ENCODE data around the gene ELAC2. TPM values are rescaled to one million over a fixed set of nuclear protein-coding genes. Genes with fewer than 3 reads are reported as not detected.

ELAC2 gene
- total RNA-seq, 4 donors from 2014 or later = 85.7 to 143 (median 87.1) TPM

DNA sequence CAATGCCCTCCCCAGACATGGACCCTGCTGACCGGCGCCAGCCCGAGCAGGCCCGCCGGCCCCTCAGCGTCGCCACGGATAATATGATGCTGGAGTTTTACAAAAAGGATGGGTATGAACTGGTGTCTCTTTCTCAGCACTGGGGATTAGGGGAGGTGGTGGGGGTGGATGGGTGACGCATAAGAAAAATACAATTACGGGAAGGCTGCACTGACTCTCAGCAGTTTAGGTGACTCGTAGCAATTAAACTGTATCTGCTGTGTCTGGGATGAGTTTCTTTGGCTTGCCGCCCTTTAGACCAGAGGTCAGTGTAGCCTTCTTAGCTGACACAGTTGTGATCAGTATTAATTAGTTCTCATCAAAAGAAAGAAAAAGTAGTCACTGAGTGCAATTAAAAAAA, 59.0 kb downstream of the ELAC2 start:
- Histone ChIP-seq H3K4me3 (no peak overlapping the region), H3K36me3 (no peaks in the 10 kb centered on the region), H3K4me1 (no peaks in the 10 kb centered on the region), H3K9me3 (peaks cover 4% of the 10 kb centered on the region), H3K27ac (no peak overlapping the region), H3K27me3 (no peaks in the 10 kb centered on the region)
- WGBS = 97% methylated on average over 12 of the region's 12 CpGs
- TF ChIP-seq EP300 (IDR thresholded peaks at IDR 0.05) (no peak), POLR2AphosphoS5 (IDR thresholded peaks at IDR 0.05) (no peak), POLR2A (IDR thresholded peaks at IDR 0.05) (no peak)
- TF ChIP-seq, protein P1, sequence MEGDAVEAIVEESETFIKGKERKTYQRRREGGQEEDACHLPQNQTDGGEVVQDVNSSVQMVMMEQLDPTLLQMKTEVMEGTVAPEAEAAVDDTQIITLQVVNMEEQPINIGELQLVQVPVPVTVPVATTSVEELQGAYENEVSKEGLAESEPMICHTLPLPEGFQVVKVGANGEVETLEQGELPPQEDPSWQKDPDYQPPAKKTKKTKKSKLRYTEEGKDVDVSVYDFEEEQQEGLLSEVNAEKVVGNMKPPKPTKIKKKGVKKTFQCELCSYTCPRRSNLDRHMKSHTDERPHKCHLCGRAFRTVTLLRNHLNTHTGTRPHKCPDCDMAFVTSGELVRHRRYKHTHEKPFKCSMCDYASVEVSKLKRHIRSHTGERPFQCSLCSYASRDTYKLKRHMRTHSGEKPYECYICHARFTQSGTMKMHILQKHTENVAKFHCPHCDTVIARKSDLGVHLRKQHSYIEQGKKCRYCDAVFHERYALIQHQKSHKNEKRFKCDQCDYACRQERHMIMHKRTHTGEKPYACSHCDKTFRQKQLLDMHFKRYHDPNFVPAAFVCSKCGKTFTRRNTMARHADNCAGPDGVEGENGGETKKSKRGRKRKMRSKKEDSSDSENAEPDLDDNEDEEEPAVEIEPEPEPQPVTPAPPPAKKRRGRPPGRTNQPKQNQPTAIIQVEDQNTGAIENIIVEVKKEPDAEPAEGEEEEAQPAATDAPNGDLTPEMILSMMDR (IDR thresholded peaks at IDR 0.05) = no peak
- DNase-seq (ENCODE audit: low spot score in 2 of 2) = no peak

DNA sequence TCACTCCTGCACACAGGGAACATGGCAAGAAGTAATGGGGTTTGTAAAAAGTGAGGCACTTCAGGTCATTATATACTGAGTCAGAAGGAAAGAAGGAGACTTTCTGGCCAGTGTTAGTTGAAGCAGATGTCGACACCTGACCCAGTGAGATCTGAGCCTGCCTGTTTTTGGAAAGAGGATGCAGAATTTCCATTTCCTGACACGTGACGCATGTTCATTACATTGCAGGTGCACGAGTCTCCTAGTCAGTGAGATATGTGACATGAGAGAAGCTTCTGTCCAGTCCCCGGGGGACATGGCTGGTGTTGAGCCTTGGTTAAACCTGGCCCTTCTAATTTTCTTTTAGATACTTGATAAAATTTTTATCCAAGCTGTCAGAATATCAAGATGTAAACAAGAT, 62.3 kb downstream of the ELAC2 start:
- no peaks in the 10 kb centered on the region for H3K27me3 ChIP-seq
- no peaks in the 10 kb centered on the region for H3K36me3 ChIP-seq
- no peaks in the 10 kb centered on the region for H3K4me1 ChIP-seq
- H3K27ac ChIP-seq = no peak overlapping the region
- H3K4me3 ChIP-seq = no peak overlapping the region
- WGBS = 92% methylated on average over 5 of the region's 5 CpGs
- no peak for DNase-seq (ENCODE audit: low spot score in 2 of 2)
- TF ChIP-seq EP300 (IDR thresholded peaks at IDR 0.05) = no peak
- TF ChIP-seq, protein P1 (IDR thresholded peaks at IDR 0.05) = no peak
- TF ChIP-seq POLR2A (IDR thresholded peaks at IDR 0.05) = no peak
- TF ChIP-seq POLR2AphosphoS5 (IDR thresholded peaks at IDR 0.05) = no peak
- peaks cover 4% of the 10 kb centered on the region for H3K9me3 ChIP-seq

DNA sequence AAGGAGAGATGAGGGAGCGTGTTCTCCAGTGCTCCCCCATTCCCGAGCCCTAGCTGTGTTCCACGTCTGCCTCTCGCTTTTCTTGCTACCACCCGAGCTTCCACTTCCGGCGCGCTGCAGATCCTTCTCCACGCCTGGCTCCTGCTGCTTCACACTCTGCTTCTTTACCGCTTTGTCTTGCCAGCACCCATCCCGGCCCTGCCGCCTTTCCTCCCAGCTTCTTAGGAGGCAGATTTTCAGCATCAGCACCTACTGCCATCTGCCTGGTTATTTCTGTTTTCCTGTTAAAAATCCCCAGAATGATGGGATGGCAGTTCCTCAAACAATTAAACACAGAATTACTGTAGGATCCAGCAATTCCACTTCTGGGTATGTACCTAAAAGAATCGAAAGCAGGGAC, 64.7 kb downstream of the ELAC2 start:
- Histone ChIP-seq H3K4me3 (no peak overlapping the region), H3K36me3 (no peaks in the 10 kb centered on the region), H3K9me3 (peaks cover 4% of the 10 kb centered on the region), H3K27me3 (no peaks in the 10 kb centered on the region), H3K4me1 (no peaks in the 10 kb centered on the region), H3K27ac (no peak overlapping the region)
- DNase-seq (ENCODE audit: low spot score in 2 of 2) = no peak
- WGBS = 95% methylated on average over 13 of the region's 13 CpGs
- TF ChIP-seq POLR2A (IDR thresholded peaks at IDR 0.05) (no peak), EP300 (IDR thresholded peaks at IDR 0.05) (no peak), POLR2AphosphoS5 (IDR thresholded peaks at IDR 0.05) (no peak)
- TF ChIP-seq, protein P1 (IDR thresholded peaks at IDR 0.05) = no peak

DNA sequence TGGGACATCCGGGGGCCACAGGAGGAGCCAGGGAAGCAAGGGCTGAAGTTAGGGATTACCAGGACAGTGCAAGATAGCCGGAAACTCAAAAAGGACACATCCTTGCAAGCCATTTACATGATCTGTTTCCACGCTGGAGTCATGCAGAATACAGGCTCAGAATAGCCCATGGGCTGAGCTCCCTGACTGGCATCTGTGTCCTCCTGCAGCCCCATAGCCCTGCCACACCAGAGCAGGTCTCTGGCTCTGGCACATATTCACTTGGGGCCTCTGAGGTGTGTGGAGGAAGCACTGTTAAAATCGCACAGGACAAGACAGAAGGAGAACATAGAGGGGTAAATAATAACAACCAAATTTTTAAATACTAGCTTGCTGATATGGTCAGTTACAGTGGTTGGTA, 65.8 kb downstream of the ELAC2 start:
- TF ChIP-seq EP300 (IDR thresholded peaks at IDR 0.05) (no peak), POLR2AphosphoS5 (IDR thresholded peaks at IDR 0.05) (no peak), POLR2A (IDR thresholded peaks at IDR 0.05) (no peak)
- TF ChIP-seq, protein P1 (IDR thresholded peaks at IDR 0.05) = no peak
- DNase-seq (ENCODE audit: low spot score in 2 of 2) = no peak
- Histone ChIP-seq H3K4me3 (no peak overlapping the region), H3K9me3 (no peaks in the 10 kb centered on the region), H3K36me3 (no peaks in the 10 kb centered on the region), H3K27me3 (no peaks in the 10 kb centered on the region), H3K27ac (no peak overlapping the region), H3K4me1 (no peaks in the 10 kb centered on the region)
- WGBS = 93% methylated on average over 4 of the region's 4 CpGs

DNA sequence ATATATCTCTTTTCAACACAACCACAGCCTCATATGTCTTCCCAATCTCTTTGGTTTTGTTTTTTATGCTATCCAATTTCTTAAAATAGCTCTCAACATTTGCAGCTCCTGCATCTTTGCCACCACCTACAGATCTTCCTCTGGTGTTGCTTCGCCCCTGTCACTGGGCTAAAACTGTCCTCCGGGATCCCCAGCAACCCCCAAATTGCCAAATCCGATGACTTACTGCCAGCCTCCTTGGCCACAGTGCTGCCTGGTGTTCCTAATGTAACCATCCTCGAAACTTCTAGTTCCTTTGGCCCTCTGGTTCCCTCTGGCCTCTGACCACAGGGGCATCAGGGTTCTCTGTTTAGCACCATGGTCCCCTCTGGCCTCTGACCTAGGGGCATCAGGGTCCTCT, 70.8 kb downstream of the ELAC2 start:
- no peaks in the 10 kb centered on the region for H3K36me3 ChIP-seq
- WGBS = 94% methylated on average over 4 of the region's 4 CpGs

More for the DNA sequence above, 70.8 kb downstream of the ELAC2 start:
- DNase-seq (ENCODE audit: low spot score in 2 of 2) = no peak
- TF ChIP-seq EP300 (IDR thresholded peaks at IDR 0.05) (no peak), POLR2A (IDR thresholded peaks at IDR 0.05) (no peak)
- H3K27me3 ChIP-seq = no peaks in the 10 kb centered on the region
- no peak overlapping the region for H3K4me3 ChIP-seq
- H3K4me1 ChIP-seq = no peaks in the 10 kb centered on the region
- no peaks in the 10 kb centered on the region for H3K9me3 ChIP-seq
- no peak overlapping the region for H3K27ac ChIP-seq

Other genes with a start within 250 kb of the ELAC2 start
- gene ARHGAP44, start 228.5 kb downstream of the ELAC2 start, total RNA-seq = 1 to 10 TPM; 3.5 to 7.1 (median 5.3) TPM